K562 (cell line): ENCODE data around the gene PGAP2. TPM values are rescaled to one million over a fixed set of nuclear protein-coding genes. Genes with fewer than 3 reads are reported as not detected.

Experiments
- ATAC-seq: fragments of 200-7000 bp; cut with Tn5 transposase; 3 replicates; pipeline ENCODE4 v1.9.1; 2020; ENCODE audit warnings: moderate library complexity
- BruUV-seq: library from RNA; stranded (reverse); fragments of 400-500 nt; replicated peaks from 2 replicates; lab custom pipeline; 2021; lab: Mats Ljungman, UMichigan
- CTCF ChIA-PET: fragments of 300-600 bp; formaldehyde crosslinking; extraction: SDS; loops from one replicate; lab custom pipeline; 2021; ENCODE audit warnings: low intra/inter-chr PET ratio; lab: Yijun Ruan, JAX
- POLR2A ChIA-PET: fragments of 300-600, 350-650 bp; sonication (Branson Sonifier 250); formaldehyde crosslinking; extraction: SDS; loops from one replicate; lab custom pipeline; 2021; ENCODE audit warnings: antibody characterized with exemption, inconsistent platforms; lab: Yijun Ruan, JAX
- DNase-seq, 4 experiments: peaks; one replicate each; pipeline versions ENCODE4 v3.0.0 to v3.0.0-alpha.2; 2011 to 2018; ENCODE audit warnings: low spot score in 3 of 4, mixed read lengths in 3 of 4; ENCODE audit errors: extremely low read depth in 1 of 4
- FAIRE-seq: peaks from 2 replicates; lab custom pipeline; 2011; peaks lifted over from hg19 to GRCh38; lab: Jason Lieb, UNC
- H2AFZ ChIP-seq: 2 replicates; pipeline ENCODE4 v1.6.0; 2011; ENCODE audit warnings: low read depth, low read length, control low read depth, inconsistent platforms
- H3K27ac ChIP-seq: fragments of 200-600 bp; 3 replicates; pipeline ENCODE4 v1.8.0; 2011; ENCODE audit warnings: low read depth, mild to moderate bottlenecking, control low read depth, inconsistent platforms, low read length, moderate library complexity, mixed read lengths; ENCODE audit errors: extremely low read depth
- H3K27me3 ChIP-seq, 2 experiments: fragments of 300-600 bp in 1 of 2; 2 replicates in 1 of 2; 3 replicates in 1 of 2; pipeline versions ENCODE4 v1.6.0 to v1.8.0; 2011; ENCODE audit warnings: inconsistent platforms in 2 of 2, low read length in 2 of 2, mild to moderate bottlenecking in 1 of 2, mixed read lengths in 1 of 2, moderate library complexity in 1 of 2; ENCODE audit not compliant: control insufficient read depth in 2 of 2, insufficient read depth in 2 of 2
- H3K36me3 ChIP-seq: fragments of 300-600 bp; 3 replicates; pipeline ENCODE4 v1.8.0; 2011; ENCODE audit warnings: mild to moderate bottlenecking, low read length, inconsistent platforms; ENCODE audit not compliant: control insufficient read depth, insufficient read depth
- H3K4me1 ChIP-seq, 2 experiments: fragments of 200-600 bp in 1 of 2; replicated peaks in 1 of 2; 2 replicates in 1 of 2; 3 replicates in 1 of 2; pipeline versions ENCODE4 v1.5.1 to v1.8.0; 2011; ENCODE audit warnings: inconsistent platforms in 2 of 2, low read length in 2 of 2, mild to moderate bottlenecking in 1 of 2, mixed read lengths in 1 of 2, moderate library complexity in 1 of 2; ENCODE audit not compliant: control insufficient read depth in 2 of 2, insufficient read depth in 2 of 2
- H3K4me2 ChIP-seq: 2 replicates; pipeline ENCODE4 v1.6.1; 2011; ENCODE audit warnings: low read length, control low read depth, inconsistent platforms, mixed read lengths; ENCODE audit not compliant: insufficient read depth
- H3K4me3 ChIP-seq: fragments of 200-600 bp; sonication (generic), shearing (Covaris generic); 2 replicates; pipeline ENCODE4 v1.5.1; 2016; ENCODE audit warnings: control low read depth, inconsistent platforms
- H3K79me2 ChIP-seq: fragments of 200-600 bp; 3 replicates; pipeline ENCODE4 v1.8.0; 2011; ENCODE audit warnings: low read length, inconsistent platforms; ENCODE audit not compliant: control insufficient read depth, insufficient read depth
- H3K9ac ChIP-seq, 2 experiments: 2 replicates each; pipeline versions ENCODE4 v1.6.0 to v1.6.1; 2011; ENCODE audit warnings: low read depth in 2 of 2, low read length in 2 of 2, control low read depth in 1 of 2, inconsistent platforms in 1 of 2, mild to moderate bottlenecking in 1 of 2, mixed read lengths in 1 of 2; ENCODE audit not compliant: insufficient read depth in 1 of 2
- H3K9me1 ChIP-seq: one replicate; pipeline ENCODE4 v1.6.0; 2011; ENCODE audit warnings: inconsistent platforms, mild to moderate bottlenecking, low read length, moderate library complexity; ENCODE audit not compliant: control insufficient read depth, insufficient read depth
- H3K9me3 ChIP-seq: replicated peaks from 2 replicates; pipeline ENCODE4 v1.5.1; 2011; ENCODE audit warnings: low read depth, low read length, inconsistent platforms; ENCODE audit not compliant: control insufficient read depth, insufficient read depth
- H4K20me1 ChIP-seq: replicated peaks from 2 replicates; pipeline ENCODE4 v1.6.1; 2011; ENCODE audit warnings: low read length, inconsistent platforms, mixed read lengths; ENCODE audit not compliant: control insufficient read depth, insufficient read depth
- BMI1 ChIP-seq: fragments of 150-350 bp; IDR thresholded peaks from 2 replicates; pipeline ENCODE4 v1.6.1; 2014; ENCODE audit warnings: low read length
- CBX3 ChIP-seq, 2 experiments: IDR thresholded peaks; 1 replicate in 1 of 2; 2 replicates in 1 of 2; pipeline ENCODE4 v1.6.1; 2012; ENCODE audit warnings: inconsistent platforms in 2 of 2, low read length in 2 of 2, borderline replicate concordance in 1 of 2, control low read depth in 1 of 2
- CCAR2 ChIP-seq: fragments of 200-400 bp; formaldehyde crosslinking; IDR thresholded peaks from 2 replicates; pipeline ENCODE4 v1.6.1; 2017; ENCODE audit warnings: mild to moderate bottlenecking, low read depth, low read length
- MCM2 ChIP-seq: fragments of 450-650 bp; IDR thresholded peaks from 2 replicates; pipeline ENCODE4 v1.6.1; 2017; ENCODE audit warnings: low read depth, mild to moderate bottlenecking
- MEIS2 ChIP-seq: fragments of 450-650 bp; IDR thresholded peaks from 2 replicates; pipeline ENCODE4 v1.6.1; 2014; ENCODE audit warnings: mild to moderate bottlenecking; ENCODE audit not compliant: partially characterized antibody
- NR2C1 ChIP-seq, 2 experiments: fragments of 450-650 bp; IDR thresholded peaks; 2 replicates each; pipeline ENCODE4 v1.6.1; 2017; ENCODE audit warnings: mild to moderate bottlenecking in 2 of 2, antibody characterized with exemption in 1 of 2, inconsistent platforms in 1 of 2, missing compliant biosample characterization in 1 of 2, missing genetic modification characterization in 1 of 2
- RBM34 ChIP-seq: fragments of 200-400 bp; formaldehyde crosslinking; IDR thresholded peaks from 2 replicates; pipeline ENCODE4 v1.6.1; 2018; ENCODE audit warnings: low read length, borderline replicate concordance; ENCODE audit not compliant: insufficient read depth
- SMAD1 ChIP-seq: fragments of 150-350 bp; IDR thresholded peaks from 2 replicates; pipeline ENCODE4 v1.6.1; 2014; ENCODE audit warnings: low read length, low read depth; ENCODE audit not compliant: partially characterized antibody
- SMARCA4 ChIP-seq: fragments of 450-650 bp; IDR thresholded peaks from 2 replicates; pipeline ENCODE4 v1.6.1; 2016
- STAT5A ChIP-seq: IDR thresholded peaks from 2 replicates; pipeline ENCODE4 v1.6.1; 2012; ENCODE audit warnings: low read length, inconsistent platforms, borderline replicate concordance
- ZNF3 ChIP-seq: fragments of 250-450 bp; sonication (Bioruptor Pico); IDR thresholded peaks from 2 replicates; pipeline ENCODE4 v1.5.0; 2021; ENCODE audit warnings: mild to moderate bottlenecking, moderate library complexity
- WGBS: fragments of 100-300 bp; shearing (Covaris generic); methylation state at CpG from one replicate; pipeline ENCODE4 v1.1.6; 2016; ENCODE audit warnings: low coverage, mixed read lengths; ENCODE audit not compliant: insufficient coverage; ENCODE audit errors: missing lambda C conversion rate; 5-methylcytosine and 5-hydroxymethylcytosine counted together
- in situ Hi-C: fragments of 300-500 bp; cut with MboI; formaldehyde crosslinking; loops from 4 replicates; pipeline ENCODE4 v1.15.0; 2018; ENCODE audit warnings: inconsistent platforms, mixed read lengths
- intact Hi-C: fragments of 100-400 bp; cut with micrococcal nuclease; formaldehyde crosslinking; loops from 2 replicates; pipeline ENCODE4 v1.14.2; 2022
- polyA plus RNA-seq, 8 experiments: library from polyadenylated mRNA; depleted of rRNA in 4 of 8; stranded (reverse) in 5 of 8; unstranded in 3 of 8; fragments of >200 nt; fragmentation: Nextera tagmentation in 2 of 8; fragmentation: Illumina TruSeq in 1 of 8; extraction: Ambion mirVana in 2 of 8; extraction: Trizol in 1 of 8; gene quantifications; 2 replicates each; pipeline versions ENCODE4 v1.2.1 to v1.2.3, GENCODE V29; 2011 to 2014; ENCODE audit warnings: inconsistent platforms in 1 of 8, missing spikeins in 1 of 8
- total RNA-seq, 7 experiments: library from RNA; depleted of rRNA in 6 of 7; stranded (reverse); fragments of >200 nt in 6 of 7; fragmentation: Illumina TruSeq in 2 of 7; extraction: Trizol in 2 of 7; gene quantifications; 2 replicates each; pipeline versions ENCODE4 v1.2.1 to v1.2.3, GENCODE V29; 2011 to 2021; ENCODE audit warnings: low replicate concordance in 1 of 7

Gene PGAP2
- total and polyA plus RNA-seq, 9 of the 15 experiments (the other 6 are each of a cell fraction or from before 2014, with no cell fraction given) = 17.9 to 47.2 (median 33.7) TPM

GRCh38 chr11:3815845-3816244 is 7.5 kb downstream of the PGAP2 start:
- BruUV-seq = no TSS peak
- no peak for ATAC-seq
- Histone ChIP-seq H3K4me2 (no peak overlapping the region), H3K9me1 (no peaks in the 10 kb centered on the region), H3K36me3 (peaks cover 15% of the 10 kb centered on the region; the same call in 2 of the 3 replicates), H3K27ac (no peak overlapping the region), H3K9ac (peak overlapping the region in 1 of 2 experiments; percentile 3; a peak in 1 of 4 replicates), H3K79me2 (no peaks in the 10 kb centered on the region; the same call in 2 of the 3 replicates)
- TF ChIP-seq CBX3 (IDR thresholded peaks at IDR 0.05; ENCODE audit: borderline replicate concordance in 1 of 2, low read length in 2 of 2) (no peak), SMAD1 (no peak), MEIS2 (no peak), SMARCA4 (no peak), STAT5A (no peak), RBM34 (no peak), BMI1 (no peak), MCM2 (no peak), CCAR2 (no peak), NR2C1 (IDR thresholded peaks at IDR 0.05) (no peak), NR2C1 (tag; IDR thresholded peaks at IDR 0.05) (no peak), ZNF3 (CRISPR knock-in tag) (no peak)
- TF ChIP-seq, all 486 proteins: peak for 0
- H3K4me1 ChIP-seq = peaks cover 9 to 20% of the 10 kb centered on the region in 2 experiments
- no peaks in the 10 kb centered on the region for H4K20me1 ChIP-seq
- H3K9me3 ChIP-seq = no peaks in the 10 kb centered on the region
- in situ Hi-C loops (loop anchor here (25.0 kb wide), 1 partner anchor 354 kb away; no protein-coding TSS in a partner anchor), intact Hi-C loops (no loop called here)
- FAIRE-seq = no peak
- ChIA-PET CTCF (no interaction called here), POLR2A (no interaction called here)
- no peak overlapping the region for H2AFZ ChIP-seq
- DNase-seq = no peak
- H3K27me3 ChIP-seq = no peaks in the 10 kb centered on the region
- 75% methylated on average over 4 of the region's 4 CpGs for WGBS
- H3K4me3 ChIP-seq = no peak overlapping the region
